ENCODE results near the gene FUNDC2.

Gene FUNDC2

DNA sequence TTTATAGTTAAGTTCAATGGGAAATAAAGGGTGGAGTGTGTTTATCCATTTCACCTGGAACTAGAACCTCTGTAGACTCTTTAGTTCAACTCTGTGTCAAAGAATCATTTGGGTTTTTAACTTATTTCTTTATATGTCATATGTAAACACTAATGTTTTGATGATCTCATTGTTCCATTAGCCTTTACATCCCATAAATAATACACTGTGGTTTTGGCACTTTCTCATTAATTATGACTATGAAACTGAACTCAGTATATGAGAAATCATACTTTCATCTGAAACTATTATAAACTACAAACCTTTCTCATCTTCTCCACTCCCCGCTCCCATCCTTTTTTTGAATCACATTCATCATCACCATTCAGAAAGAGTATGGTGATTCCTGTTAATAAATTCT, 35.2 kb upstream of the FUNDC2 start:
- TF ChIP-seq ZNF266 (tag by site-specific recombination; IDR thresholded peaks at IDR 0.05; ENCODE audit: low read depth) (no peak), KLF8 (tag by site-specific recombination; IDR thresholded peaks at IDR 0.05) (no peak), ZNF521 (tag by site-specific recombination; IDR thresholded peaks at IDR 0.05) (no peak), ZNF350 (tag by site-specific recombination; IDR thresholded peaks at IDR 0.05) (no peak), ZFP37 (tag by site-specific recombination; IDR thresholded peaks at IDR 0.05) (no peak), ZSCAN4 (tag by site-specific recombination; IDR thresholded peaks at IDR 0.05) (no peak), PATZ1 (tag by site-specific recombination; IDR thresholded peaks at IDR 0.05) (no peak), ZNF148 (tag by site-specific recombination; IDR thresholded peaks at IDR 0.05; ENCODE audit: borderline replicate concordance) (no peak), ZNF157 (tag by site-specific recombination; IDR thresholded peaks at IDR 0.05) (no peak), ZNF214 (tag by site-specific recombination; IDR thresholded peaks at IDR 0.05; ENCODE audit: borderline replicate concordance) (no peak), BCL11B (tag by site-specific recombination; IDR thresholded peaks at IDR 0.05; ENCODE audit: low read depth) (no peak), GFI1B (tag by site-specific recombination; IDR thresholded peaks at IDR 0.05) (no peak), ZNF830 (tag by site-specific recombination; IDR thresholded peaks at IDR 0.05; ENCODE audit: low read depth) (no peak)
- TF ChIP-seq, protein P1, sequence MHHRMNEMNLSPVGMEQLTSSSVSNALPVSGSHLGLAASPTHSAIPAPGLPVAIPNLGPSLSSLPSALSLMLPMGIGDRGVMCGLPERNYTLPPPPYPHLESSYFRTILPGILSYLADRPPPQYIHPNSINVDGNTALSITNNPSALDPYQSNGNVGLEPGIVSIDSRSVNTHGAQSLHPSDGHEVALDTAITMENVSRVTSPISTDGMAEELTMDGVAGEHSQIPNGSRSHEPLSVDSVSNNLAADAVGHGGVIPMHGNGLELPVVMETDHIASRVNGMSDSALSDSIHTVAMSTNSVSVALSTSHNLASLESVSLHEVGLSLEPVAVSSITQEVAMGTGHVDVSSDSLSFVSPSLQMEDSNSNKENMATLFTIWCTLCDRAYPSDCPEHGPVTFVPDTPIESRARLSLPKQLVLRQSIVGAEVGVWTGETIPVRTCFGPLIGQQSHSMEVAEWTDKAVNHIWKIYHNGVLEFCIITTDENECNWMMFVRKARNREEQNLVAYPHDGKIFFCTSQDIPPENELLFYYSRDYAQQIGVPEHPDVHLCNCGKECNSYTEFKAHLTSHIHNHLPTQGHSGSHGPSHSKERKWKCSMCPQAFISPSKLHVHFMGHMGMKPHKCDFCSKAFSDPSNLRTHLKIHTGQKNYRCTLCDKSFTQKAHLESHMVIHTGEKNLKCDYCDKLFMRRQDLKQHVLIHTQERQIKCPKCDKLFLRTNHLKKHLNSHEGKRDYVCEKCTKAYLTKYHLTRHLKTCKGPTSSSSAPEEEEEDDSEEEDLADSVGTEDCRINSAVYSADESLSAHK (tag by site-specific recombination; IDR thresholded peaks at IDR 0.05): no peak
- no peak overlapping the region for H3K27ac ChIP-seq (ENCODE audit: extremely low read depth, low read depth, low read length)
- no peak overlapping the region for H3K4me3 ChIP-seq (ENCODE audit: low read depth, low read length)
- ChIA-PET CTCF (interaction anchor here (0.6 to 1.1 kb wide), 2 partner anchors 51 to 65 kb away, joined by 3 to 4 read pairs; no protein-coding TSS in a partner anchor), POLR2A (no interaction called here)
- no peaks in the 10 kb centered on the region for H3K9me3 ChIP-seq (ENCODE audit: control insufficient read depth, insufficient read depth, low read depth, low read length)
- no peaks in the 10 kb centered on the region for H3K4me1 ChIP-seq (ENCODE audit: control insufficient read depth, insufficient read depth, low read length)
- H3K36me3 ChIP-seq (ENCODE audit: control insufficient read depth in 2 of 2, insufficient read depth in 1 of 2, low read length in 2 of 2): no peaks in the 10 kb centered on the region

DNA sequence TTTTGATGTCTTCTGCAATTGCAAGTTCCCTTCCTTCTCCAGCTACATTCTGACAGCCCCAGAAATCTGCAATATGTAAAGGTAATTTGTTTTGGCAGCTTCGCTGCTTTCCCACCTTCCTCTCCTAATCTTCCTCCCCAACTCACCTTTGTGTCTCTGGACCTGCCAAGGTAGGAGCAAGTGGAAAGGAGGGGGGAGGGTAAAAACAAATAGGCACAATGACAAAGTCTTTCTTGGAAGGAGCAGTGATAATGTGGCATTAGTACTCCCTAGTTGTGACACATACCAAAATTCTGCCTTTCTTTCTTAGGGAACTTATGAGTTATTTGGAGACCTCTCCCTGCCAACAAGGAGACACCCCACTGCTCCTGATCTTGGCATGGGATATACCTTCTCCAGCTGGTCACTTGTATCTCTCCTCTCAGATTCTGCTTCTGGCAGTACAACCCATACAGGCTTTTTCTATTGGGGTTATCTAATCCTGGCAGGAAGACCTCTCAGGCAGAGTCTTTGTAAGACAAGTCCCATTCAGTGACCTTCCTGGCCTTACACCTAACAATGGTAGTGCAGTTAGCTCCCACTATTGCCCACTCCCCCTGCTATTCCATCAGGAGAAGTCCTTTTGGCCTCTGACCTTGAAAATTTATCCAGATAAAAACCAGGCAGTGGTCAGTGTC, 28.3 kb upstream of the FUNDC2 start:
- POLR2A ChIA-PET: interaction anchor here (0.5 kb wide), 1 partner anchor 61 kb away, joined by 3 read pairs; no protein-coding TSS in a partner anchor
- CTCF ChIA-PET: interaction anchor here (1.0 kb wide), 2 partner anchors 18 to 59 kb away, joined by 3 to 4 read pairs; no protein-coding TSS in a partner anchor

More for the DNA sequence above, 28.3 kb upstream of the FUNDC2 start:
- Histone ChIP-seq H3K4me1 (ENCODE audit: control insufficient read depth, insufficient read depth, low read length) (no peaks in the 10 kb centered on the region), H3K36me3 (ENCODE audit: control insufficient read depth in 2 of 2, insufficient read depth in 1 of 2, low read length in 2 of 2) (no peaks in the 10 kb centered on the region), H3K27ac (ENCODE audit: extremely low read depth, low read depth, low read length) (no peak overlapping the region), H3K4me3 (ENCODE audit: low read depth, low read length) (no peak overlapping the region), H3K9me3 (ENCODE audit: control insufficient read depth, insufficient read depth, low read depth, low read length) (no peaks in the 10 kb centered on the region)
- TF ChIP-seq IKZF3 (tag by site-specific recombination; IDR thresholded peaks at IDR 0.05) (no peak), ZNF670 (tag by site-specific recombination; IDR thresholded peaks at IDR 0.05; ENCODE audit: low read depth) (no peak), OVOL3 (tag by site-specific recombination; IDR thresholded peaks at IDR 0.05) (no peak), ZIC2 (tag by site-specific recombination; IDR thresholded peaks at IDR 0.05) (no peak), ZNF341 (tag by site-specific recombination; IDR thresholded peaks at IDR 0.05; ENCODE audit: low read depth) (no peak), ZNF596 (tag by site-specific recombination; IDR thresholded peaks at IDR 0.05) (no peak), KLF9 (tag by site-specific recombination; IDR thresholded peaks at IDR 0.05; ENCODE audit: low read depth) (no peak)
